HG02623 (cell line): ENCODE measurements around the gene LIX1L.

ENCODE experiments used
- ATAC-seq: cut with Tn5 transposase; IDR thresholded peaks from one replicate; pipeline ENCODE4 v1.9.1; 2021; ENCODE audit warnings: moderate library complexity; ENCODE audit not compliant: unreplicated experiment

Gene LIX1L

DNA sequence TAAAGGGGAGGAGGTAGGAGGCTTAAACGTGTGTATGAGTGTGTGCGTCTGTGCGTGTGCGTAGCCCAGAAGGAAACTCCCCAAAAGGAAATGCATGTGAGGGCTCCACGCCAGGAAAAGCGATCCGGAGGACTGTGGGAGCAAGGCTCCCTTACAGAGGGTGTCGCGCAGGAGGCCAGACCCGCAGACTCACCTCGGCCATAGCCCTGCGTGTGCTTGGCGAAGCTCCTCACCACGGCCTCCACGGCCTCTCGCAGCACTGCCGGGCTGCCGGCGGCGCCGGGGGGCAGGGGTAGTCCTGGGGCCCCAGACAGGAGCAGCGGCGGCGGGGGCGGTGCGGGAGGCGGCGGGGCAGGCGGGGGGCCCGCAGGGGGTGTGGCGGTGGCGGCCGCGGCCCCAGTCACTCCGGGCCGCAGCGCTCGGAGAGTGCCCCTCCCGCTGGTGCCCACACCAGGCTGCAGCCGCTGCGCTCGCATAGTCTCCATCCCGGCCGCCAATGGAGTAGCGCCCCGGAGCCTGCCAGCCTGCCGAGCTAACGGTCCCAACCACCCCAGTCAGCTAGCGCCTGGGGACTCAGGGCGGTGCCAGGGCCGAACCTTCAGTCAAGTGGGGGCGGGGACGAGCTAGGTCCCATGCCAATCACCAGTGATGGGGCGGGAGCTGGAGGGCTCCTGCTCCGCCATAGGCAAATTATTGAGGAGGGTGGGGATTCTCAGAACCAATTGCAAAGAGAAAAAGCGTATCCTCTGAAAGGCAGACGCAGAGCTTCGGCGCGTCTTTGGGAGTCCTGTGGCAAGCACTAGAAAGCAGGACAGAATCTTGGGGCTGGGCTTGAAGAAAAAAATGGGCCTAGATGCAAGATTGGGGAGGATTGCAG, at the start of gene LIX1L:
Gene LIX1L (minus strand): TSS at position 575 of the 877 bp plus-strand sequence. CDS start 90 bp downstream, at position 485.
- peak; percentile 85 for ATAC-seq

DNA sequence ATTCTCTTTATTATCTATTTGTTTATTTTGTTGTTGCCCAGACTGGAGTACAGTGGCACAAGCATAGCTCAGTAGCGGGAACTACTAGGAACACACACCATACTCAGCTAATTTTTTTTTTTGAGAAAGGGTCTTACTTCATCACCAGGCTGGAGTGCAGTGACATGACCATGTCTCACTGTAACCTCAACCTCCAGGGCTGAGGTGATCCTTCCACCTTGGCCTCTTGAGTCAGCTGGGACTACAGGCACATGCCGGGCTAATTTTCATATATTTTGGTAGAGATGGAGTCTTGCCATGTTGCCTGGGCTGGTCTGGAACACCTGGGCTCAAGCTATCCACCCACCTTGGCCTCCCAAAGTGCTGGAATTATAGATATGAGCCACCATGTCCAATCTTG, 43.9 kb upstream of the LIX1L start:
- ATAC-seq = no peak

DNA sequence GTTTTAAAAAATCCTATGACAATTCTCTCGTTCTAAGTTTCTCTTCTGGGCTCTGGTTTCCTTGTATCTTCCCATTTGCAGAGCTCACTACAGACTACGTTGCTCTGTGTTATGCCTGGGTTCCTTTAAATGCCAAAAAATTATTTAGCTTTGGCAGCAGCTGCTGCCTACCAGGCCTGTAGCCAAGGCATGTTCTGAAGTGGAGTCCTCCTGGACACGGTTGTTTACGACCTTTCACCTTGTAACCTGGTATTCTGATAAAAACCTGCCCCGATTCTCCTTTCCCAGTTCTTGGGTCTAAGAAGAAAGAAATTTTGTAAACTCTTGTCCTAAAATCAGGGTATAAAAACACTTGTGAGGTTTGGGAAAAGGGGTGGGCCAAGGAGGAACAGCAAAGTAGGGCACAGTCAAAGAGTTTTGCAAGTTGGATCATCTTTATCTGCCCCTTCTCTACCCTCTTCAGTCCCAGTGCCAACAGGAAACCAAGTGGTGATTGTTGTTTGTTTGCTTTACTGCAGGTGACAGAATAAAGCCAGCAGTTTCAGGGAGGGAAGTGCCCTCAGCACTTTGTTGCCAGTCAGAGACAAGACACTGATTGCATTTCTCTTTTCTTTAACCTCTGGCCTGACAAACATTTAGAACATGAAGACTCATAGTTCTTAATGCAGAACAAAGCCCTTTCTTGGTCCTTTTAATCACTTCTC, 41.7 kb upstream of the LIX1L start:
- ATAC-seq = no peak

DNA sequence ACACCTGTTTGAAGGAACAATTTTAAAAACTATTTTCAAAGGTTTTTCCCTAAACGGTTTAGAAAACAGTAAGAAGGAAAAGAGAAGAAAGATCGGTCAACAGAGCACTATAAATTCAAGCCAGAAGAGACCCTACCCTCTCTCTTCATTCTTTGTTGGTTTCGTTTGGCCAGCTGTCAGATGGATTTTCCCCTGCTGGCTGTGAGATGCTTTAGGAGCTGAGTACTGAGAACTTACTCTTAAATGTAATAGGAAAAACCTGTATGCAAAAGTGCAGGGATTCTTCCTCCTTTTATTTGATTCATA, 39.9 kb upstream of the LIX1L start:
- ATAC-seq = no peak

DNA sequence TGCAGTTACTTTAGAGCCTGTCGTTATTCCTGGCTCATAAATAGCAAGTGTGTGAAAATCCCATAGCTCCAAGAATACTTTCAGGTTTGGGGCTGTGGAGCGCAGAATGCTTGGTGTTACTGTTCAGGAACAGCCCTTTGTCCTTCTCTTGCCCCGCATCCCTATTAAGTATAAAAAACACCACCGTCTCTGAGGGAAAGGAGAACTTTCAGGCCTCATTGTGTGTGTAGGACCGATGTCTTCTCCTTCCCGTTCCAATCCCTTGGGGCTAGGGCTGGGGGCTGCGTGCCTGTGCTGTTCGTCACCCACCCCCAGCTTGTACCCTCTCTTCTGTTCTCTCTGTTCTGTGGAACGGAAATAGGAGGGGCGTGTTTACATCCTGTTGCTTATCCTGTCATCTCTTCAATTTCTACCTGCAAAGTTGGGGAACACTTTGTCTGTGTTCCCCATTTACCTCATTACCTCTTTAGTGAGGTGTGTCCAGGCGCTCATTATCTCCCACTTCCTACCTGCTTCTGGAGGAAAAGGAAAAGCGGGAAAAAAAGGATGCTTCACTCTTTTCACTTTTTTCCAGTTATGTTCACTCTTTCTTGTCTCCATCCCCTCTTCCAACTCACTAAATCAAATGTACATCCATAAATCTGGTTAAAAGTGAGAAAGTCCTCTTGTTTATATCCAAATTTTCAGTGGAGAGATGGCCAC, 39.4 kb upstream of the LIX1L start:
- ATAC-seq = no peak

DNA sequence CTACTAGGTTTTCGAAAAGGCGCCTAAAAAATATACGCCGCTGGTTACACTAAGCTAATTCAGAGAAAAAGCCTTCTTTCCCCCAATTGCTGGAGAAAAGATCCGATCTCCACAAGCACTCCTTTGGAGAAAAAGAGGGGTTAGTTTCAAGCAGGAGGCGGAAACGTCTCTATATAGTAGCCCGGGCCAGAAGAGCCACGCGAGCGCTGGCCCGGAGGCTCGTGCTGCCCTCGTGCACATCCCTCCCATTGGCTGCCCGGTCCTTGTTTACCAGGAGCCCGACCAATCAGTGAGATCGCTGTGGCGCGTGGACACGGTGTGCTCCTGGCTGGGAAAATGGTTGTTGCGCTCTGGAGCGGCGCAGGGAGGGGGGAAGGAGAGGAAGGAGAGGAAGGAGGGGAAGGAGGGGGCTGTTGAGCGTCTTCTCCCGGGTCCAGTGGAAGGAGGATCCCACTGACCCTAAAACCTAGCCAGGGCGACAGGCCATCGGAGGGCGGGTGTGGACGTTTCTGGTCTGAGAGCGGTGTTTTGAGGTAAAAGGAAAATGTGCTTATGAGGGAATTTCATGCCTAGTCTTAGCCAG, 38.7 kb upstream of the LIX1L start, which contains the start of gene TXNIP:
Gene TXNIP (minus strand): TSS at position 147 of the 583 bp plus-strand sequence. CDS start 313 bp downstream, outside the sequence.
- peak; percentile 92 for ATAC-seq

DNA sequence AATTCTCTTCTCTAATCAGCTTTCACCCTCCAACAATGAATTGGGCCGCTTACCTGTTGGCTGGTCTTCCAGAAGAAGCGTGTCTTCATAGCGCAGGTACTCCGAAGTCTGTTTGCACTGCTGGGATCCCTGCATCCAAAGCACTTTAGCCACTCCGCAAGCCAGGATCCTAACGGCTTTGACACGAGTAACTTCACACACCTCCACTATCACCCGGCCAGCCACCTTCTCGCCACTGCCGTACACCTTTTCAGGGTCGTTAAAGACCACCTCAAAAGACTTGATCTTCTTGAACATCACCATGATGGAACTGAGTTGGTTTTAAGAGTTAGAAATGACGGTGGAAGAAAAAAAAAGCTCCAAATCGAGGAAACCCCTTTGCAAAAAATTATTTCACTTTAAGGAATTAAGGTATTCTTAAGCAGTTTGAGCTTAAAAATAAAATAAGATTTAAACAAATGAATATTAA, 38.2 kb upstream of the LIX1L start:
- no peak for ATAC-seq

DNA sequence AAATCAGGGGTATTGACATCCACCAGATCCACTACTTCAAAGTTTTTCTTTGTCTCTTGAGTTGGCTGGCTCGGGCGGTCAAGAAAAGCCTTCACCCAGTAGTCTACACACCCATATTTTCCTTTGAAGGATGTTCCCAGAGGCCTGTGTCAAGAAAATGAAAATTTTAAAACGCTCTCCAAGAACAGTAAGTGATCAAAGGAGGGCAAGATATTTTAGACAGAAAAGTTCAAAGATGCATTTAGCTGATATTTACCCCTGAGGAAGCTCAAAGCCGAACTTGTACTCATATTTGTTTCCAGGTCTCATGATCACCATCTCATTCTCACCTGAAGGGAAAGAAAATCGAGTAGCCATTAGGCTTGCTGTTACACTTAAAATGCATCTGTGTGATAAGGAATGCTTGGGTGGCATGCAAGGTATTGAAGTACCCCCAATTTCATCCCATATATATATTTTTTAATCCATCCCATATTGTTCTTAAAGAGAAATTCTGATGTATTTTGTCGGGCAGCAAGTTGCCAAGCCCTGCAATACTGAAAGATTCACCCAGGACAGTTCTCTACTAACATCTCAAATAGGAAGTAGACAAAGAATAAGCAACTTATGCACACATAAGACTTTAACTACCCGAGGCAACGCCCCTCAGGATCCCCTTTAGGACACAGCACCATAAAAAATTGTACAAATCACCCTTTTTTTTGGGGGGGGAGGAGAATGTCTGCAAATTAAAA, 37.5 kb upstream of the LIX1L start:
- no peak for ATAC-seq

DNA sequence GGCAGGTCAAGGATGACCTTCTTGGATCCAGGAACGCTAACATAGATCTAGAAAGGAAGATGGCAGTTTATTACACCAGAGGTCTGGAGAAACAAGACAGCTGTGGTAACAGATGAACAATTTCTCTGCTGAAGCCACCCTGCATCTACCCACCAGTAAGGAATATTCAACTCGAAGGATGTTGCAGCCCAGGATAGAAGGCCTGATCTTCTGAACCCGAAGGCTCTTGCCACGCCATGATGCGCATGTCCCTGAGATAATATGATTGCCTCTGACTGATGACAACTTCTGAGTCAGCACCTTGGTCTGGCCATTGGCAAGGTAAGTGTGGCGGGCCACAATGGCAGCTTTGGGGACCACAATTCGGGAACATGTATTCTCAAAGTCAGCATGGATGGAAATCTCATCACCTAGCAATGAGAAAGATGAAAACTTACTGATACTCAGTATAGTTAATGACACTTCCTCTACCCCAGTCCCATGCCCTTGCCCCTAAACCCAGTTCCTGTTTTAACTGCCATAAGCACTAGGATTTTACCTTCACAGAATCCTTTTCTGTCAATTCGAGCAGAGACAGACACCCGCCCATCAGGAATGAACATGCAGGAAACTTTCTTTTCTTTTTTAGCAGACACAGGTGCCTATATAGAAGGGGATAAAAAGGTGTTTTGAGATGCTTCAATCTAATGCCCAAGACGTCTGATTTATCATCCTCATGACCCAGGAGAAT, 36.7 kb upstream of the LIX1L start:
- no peak for ATAC-seq

DNA sequence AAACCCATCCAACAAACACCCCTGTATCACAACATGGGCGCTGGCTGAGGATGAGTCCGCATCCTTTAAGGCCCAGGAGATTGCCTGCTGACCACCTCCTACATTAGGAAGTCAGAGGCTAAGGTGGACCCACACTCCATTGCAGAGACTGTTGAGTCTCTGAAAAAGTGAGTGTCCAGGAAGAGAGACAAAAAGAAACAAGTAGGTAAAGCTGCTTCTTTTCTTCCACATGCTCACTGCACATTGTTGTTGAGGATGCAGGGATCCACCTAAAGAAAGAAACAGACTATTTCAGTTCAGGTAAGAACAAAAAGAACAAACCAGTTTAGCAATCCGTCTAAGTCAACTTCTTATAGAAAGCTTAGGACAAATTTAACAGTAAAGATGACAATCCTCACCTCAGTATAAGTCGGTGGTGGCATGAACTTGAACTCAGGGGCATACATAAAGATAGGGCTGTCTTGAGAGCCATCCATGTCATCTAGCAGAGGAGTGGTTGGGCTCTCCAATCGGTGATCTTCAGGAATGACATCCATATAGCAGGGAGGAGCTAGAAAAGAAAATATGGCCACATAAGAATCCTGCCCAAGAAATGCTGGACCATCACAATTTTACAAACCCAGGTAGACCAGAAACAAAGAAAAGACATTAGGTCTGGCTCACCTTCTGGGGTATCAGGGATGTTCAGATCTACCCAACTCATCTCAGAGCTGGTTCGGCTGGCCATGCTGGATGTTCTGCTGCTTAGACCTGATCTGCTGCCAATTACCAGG, 36.0 kb upstream of the LIX1L start:
- ATAC-seq = no peak

DNA sequence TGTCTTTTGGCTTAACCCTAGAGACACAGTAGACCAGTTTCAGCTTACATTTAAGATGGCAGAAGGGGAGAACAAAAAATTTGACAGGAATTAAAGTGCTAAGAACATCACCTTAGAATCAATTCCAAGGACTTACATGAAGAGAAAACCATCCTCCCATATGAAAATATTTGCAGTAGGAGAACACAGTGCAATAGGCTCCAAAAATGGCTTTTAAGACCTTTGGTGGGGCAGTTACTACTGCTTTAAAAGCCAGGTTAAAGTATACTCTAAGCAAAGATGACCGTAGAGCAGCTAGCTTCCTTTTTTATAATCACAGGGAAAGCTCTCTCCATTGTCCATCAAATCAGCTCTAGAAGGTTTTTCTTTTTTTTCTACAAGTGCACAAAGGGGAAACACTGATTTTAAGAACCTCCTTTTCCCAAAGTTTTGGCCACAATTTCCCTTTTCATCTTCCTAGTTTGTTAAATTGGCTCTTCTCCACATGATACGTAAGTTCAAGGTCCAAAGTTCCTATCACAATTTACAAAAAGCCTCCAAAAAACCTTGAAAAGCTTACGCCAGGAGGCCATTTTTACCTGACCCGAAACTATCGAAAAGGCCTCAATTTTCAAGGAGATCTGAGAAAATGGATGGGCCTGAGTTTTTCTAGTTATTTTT, 35.3 kb upstream of the LIX1L start:
- ATAC-seq = no peak

DNA sequence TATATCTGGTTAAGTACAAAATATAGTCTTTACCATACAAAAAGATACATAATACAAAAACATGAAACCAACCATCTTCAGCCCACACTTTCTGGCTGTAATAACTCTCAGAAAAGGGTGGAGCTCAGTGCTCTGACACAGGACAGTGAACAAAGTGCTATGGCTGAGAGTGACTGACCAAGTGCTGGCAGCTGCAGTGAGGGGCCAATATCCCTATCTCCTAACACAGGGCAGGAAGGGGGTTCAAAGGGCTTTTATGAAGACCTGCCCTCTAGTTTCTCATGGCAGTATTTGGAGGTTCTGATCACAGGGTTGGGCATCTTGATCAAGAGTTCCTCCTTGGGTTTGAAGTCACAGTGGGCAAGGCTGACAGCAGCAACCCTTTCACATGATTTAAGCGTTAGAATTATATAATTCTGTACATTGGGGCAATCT, 34.7 kb upstream of the LIX1L start:
- ATAC-seq = no peak

DNA sequence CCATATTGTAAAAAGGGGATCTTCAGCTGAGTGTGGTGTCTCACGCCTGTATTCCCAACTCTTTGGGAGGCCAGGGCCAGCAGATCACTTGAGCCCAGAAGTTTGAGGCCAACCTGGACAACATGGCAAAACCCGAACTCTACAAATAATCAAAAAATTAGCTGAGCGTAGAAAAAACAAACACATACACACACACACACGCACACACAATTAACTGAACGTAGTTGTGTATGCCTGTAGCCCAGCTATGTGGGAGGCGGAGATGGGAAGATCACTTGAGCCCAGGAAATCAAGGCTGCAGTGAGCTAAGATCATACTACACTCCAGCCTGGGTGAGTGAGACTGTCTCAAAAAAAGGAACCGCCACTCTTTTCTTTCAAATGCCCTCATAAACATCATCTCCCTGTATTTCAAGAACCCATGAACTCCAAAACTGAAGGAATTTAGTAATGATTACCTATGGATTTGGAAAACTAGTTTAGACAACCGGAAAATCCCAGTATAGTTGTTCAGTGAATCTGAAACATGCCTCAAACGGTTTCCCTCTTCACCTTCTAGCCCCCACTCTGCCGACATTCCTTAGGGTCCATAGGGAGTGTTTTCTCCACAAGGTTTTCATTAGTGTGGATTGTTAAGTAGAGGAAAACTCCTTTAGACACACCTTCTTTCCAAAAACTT, 34.1 kb upstream of the LIX1L start:
- no peak for ATAC-seq

DNA sequence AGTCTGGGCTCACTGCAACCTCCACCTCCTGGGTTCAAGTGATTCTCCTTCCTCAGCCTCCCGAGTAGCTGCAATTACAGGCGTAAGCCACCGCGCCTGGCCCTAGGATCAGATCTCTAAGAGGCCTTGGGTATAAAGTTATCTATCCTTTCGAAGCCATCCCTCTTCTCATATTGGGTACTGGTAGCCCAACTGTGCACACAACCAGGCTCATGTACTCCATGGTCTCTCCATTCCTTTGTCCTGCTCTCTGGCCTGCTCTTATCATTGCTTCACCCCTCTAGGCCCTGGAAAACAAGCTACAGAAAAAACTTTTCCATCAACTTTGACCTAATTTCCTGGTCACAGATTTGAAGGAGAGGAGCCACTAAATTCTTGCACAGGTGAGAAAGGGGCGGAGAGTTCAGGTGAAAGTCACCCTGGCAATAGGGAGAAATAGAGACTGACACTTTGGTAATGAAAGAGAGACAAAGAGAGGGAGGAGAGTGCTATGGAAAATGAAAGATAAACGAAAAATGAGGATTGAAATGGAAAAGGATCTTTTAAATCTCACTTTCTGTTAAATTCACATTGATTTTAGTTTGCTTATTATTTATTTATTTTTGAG, 32.5 kb upstream of the LIX1L start:
- ATAC-seq = no peak

DNA sequence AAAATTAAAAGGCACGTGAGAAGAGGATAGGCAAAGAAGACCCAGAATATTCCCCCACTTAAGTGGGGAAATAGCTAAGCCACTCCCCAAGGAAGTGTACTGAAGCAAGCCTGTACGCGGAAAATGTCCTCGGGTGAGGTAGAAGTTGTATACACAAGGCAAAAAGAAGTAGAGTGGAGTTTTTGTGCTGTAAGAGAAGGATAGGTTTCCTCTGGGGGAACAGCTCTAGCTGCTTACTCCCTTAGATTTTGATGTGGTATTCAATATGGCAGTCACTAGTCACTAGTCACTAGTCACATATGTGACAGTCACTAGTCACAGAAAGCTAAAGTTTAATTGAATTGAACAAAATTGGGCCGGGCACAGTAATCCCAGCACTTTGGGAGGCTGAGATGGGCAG, 31.0 kb upstream of the LIX1L start:
- ATAC-seq = no peak

DNA sequence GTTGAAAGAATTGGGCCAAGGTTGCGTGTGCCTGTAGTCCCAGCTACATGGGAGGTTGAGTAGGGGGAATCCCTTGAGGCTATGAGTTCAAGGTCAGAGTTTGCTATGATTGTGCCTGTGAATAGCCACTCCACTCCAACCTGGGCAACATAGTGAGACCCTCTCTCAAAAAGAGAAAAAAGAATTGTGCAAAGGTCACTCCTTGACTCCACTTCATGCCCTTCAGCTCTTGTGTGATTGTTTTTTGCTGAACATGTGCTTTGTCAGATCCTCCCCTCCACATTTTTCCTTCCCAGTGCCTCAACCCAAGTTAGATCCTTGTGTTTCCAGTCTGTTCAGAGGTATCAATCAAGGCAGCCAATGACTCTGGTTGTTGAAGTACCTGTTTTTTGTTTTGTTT, 30.1 kb upstream of the LIX1L start:
- no peak for ATAC-seq

DNA sequence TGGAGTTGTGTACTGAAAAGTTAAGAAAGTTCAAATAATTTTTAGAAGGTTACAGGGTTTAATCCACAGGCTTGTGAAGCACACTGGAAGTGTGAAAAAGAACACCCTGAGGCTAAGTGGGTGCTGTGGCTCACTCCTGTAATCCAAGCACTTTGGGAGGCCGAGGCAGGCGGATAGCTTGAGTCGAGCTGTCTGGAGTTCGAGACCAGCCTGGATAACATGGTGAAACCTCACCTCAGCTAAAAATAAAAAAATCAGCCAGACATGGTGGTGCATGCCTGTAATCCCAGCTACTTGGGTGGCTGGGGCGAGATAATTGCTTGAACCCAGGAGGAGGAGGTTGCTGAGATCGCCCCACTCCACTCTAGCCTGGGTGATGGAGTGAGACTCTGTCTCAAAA, 28.7 kb upstream of the LIX1L start:
- no peak for ATAC-seq
